ENCODE results near the gene INPP4B.
"Not testable (repeated sequence)": the region's sequence is repeated elsewhere in the genome, so short reads cannot be mapped to it uniquely, and the experiment has no call there.

The INPP4B gene

GRCh38 chr4:142663828-142664227 lies 182.3 kb downstream of the INPP4B start:
- no peak for DNase-seq

GRCh38 chr4:142660728-142661127 lies 185.4 kb downstream of the INPP4B start:
- DNase-seq = no peak

GRCh38 chr4:142656178-142656577 lies 189.9 kb downstream of the INPP4B start:
- peak in 1 of 2 experiments; percentile 5 for DNase-seq

GRCh38 chr4:142648378-142648777 lies 197.7 kb downstream of the INPP4B start:
- DNase-seq = no peak

GRCh38 chr4:142645475-142646108 lies 200.5 kb downstream of the INPP4B start:
- no peak for DNase-seq

GRCh38 chr4:142644628-142645027 lies 201.5 kb downstream of the INPP4B start:
- not testable (repeated sequence) for DNase-seq

- no peak for DNase-seq
Measured at GRCh38 chr4:142637614-142638013, 208.5 kb downstream of the INPP4B start.

- DNase-seq = no peak
Measured at GRCh38 chr4:142631836-142632235, 214.3 kb downstream of the INPP4B start.

- DNase-seq = no peak
Measured at GRCh38 chr4:142615324-142615665, 230.8 kb downstream of the INPP4B start.

GRCh38 chr4:142614621-142615323 lies 231.3 kb downstream of the INPP4B start:
- DNase-seq = no peak

GRCh38 chr4:142607976-142608375 lies 238.1 kb downstream of the INPP4B start:
- DNase-seq = no peak

- DNase-seq = no peak
Measured at GRCh38 chr4:142600952-142601351, 245.1 kb downstream of the INPP4B start.

- no peak for DNase-seq
Measured at GRCh38 chr4:142598132-142598531, 248.0 kb downstream of the INPP4B start.

GRCh38 chr4:142596595-142596994 lies 249.5 kb downstream of the INPP4B start:
- no peak for DNase-seq

- DNase-seq = no peak
Measured at GRCh38 chr4:142596121-142596520, 250.0 kb downstream of the INPP4B start.

- no peak for DNase-seq
Measured at GRCh38 chr4:142595222-142595871, 250.8 kb downstream of the INPP4B start.

- DNase-seq = no peak
Measured at GRCh38 chr4:142585411-142585810, 260.7 kb downstream of the INPP4B start.

GRCh38 chr4:142583708-142584107 lies 262.4 kb downstream of the INPP4B start:
- DNase-seq = no peak

GRCh38 chr4:142582340-142582739 lies 263.8 kb downstream of the INPP4B start:
- DNase-seq = no peak

GRCh38 chr4:142581881-142582280 lies 264.2 kb downstream of the INPP4B start:
- DNase-seq = no peak

GRCh38 chr4:142579443-142579842 lies 266.7 kb downstream of the INPP4B start:
- no peak for DNase-seq

- DNase-seq = no peak
Measured at GRCh38 chr4:142574306-142574705, 271.8 kb downstream of the INPP4B start.

GRCh38 chr4:142572071-142572470 lies 274.0 kb downstream of the INPP4B start:
- no peak for DNase-seq

All from activated CD4-positive, alpha-beta T cell treated with anti-CD3 and anti-CD28 coated beads, Interleukin-2, amount 50 U/mL, for 4 hours (primary cell).